ENCODE measurements around the gene DIP2A.

GRCh38 chr21:46551636-46552241 lies 93.0 kb downstream of the DIP2A start:
- TF ChIP-seq CTCF (IDR thresholded peaks at IDR 0.05; ENCODE audit: poor library complexity, severe bottlenecking) (no peak), SMC3 (conservative IDR thresholded peaks at IDR 0.05; ENCODE audit: poor library complexity) (no peak), EP300 (conservative IDR thresholded peaks at IDR 0.05; ENCODE audit: poor library complexity, severe bottlenecking) (no peak), REST (IDR thresholded peaks at IDR 0.05; ENCODE audit: borderline replicate concordance) (no peak), MXI1 (conservative IDR thresholded peaks at IDR 0.05; ENCODE audit: poor library complexity, severe bottlenecking) (no peak), TAF1 (IDR thresholded peaks at IDR 0.05; ENCODE audit: low read depth) (no peak), POLR2AphosphoS5 (IDR thresholded peaks at IDR 0.05) (no peak), EZH2 (IDR thresholded peaks at IDR 0.05; ENCODE audit: borderline replicate concordance, insufficient read depth, low read length, poor library complexity, severe bottlenecking) (no peak)
